WTC11 (cell line): ENCODE measurements around the gene PEAK1. TPM values are rescaled to one million over a fixed set of nuclear protein-coding genes. Genes with fewer than 3 reads are reported as not detected.

Experiments used
- ATAC-seq: fragments of 200-7000 bp; cut with Tn5 transposase; 2 replicates; pipeline ENCODE4 v1.10.0; 2021; ENCODE audit warnings: mild to moderate bottlenecking, moderate library complexity
- CTCF ChIA-PET: fragments of 300-600 bp; sonication (Branson Sonifier 250); formaldehyde crosslinking; loops from one replicate; lab custom pipeline; 2021; ENCODE audit warnings: antibody characterized with exemption; lab: Charles Lee
- POLR2A ChIA-PET: fragments of 350-600 bp; sonication (Branson Sonifier 250); formaldehyde crosslinking; loops from one replicate; lab custom pipeline; 2021; ENCODE audit warnings: antibody characterized with exemption; lab: Charles Lee
- DNase-seq: peaks from one replicate; pipeline ENCODE4 v3.0.0; 2021; ENCODE audit warnings: low spot score
- H3K27ac Mint-ChIP-seq: 2 replicates; pipeline ENCODE4 v1.8.0; 2021; ENCODE audit warnings: mixed read lengths
- H3K27me3 Mint-ChIP-seq: 2 replicates; pipeline ENCODE4 v1.8.0; 2021; ENCODE audit warnings: low read depth, mild to moderate bottlenecking, moderate library complexity, mixed read lengths
- H3K36me3 Mint-ChIP-seq: 2 replicates; pipeline ENCODE4 v1.8.0; 2021; ENCODE audit warnings: mixed read lengths
- H3K4me1 Mint-ChIP-seq: 2 replicates; pipeline ENCODE4 v1.8.0; 2022; ENCODE audit warnings: mixed read lengths
- H3K4me3 Mint-ChIP-seq: 2 replicates; pipeline ENCODE4 v1.8.0; 2021; ENCODE audit warnings: mild to moderate bottlenecking, moderate library complexity, mixed read lengths
- H3K9me3 Mint-ChIP-seq: 2 replicates; pipeline ENCODE4 v1.8.0; 2021; ENCODE audit warnings: mixed read lengths
- ATF2 ChIP-seq: sonication (generic); formaldehyde crosslinking; IDR thresholded peaks from 2 replicates; pipeline ENCODE4 v1.8.1; 2022; ENCODE audit warnings: low read depth, missing genetic modification reagents, borderline replicate concordance
- CREM ChIP-seq: sonication (generic); formaldehyde crosslinking; IDR thresholded peaks from 2 replicates; pipeline ENCODE4 v1.8.1; 2022; ENCODE audit warnings: mild to moderate bottlenecking, missing genetic modification reagents, moderate library complexity
- HMGA2 ChIP-seq: fragments of 250-450 bp; sonication (Bioruptor Pico); IDR thresholded peaks from 2 replicates; pipeline ENCODE4 v1.4.0; 2021; ENCODE audit warnings: mild to moderate bottlenecking, moderate library complexity
- MXD4 ChIP-seq: fragments of 250-450 bp; sonication (Bioruptor Pico); IDR thresholded peaks from 2 replicates; pipeline ENCODE4 v1.8.0; 2021; ENCODE audit warnings: mild to moderate bottlenecking, moderate library complexity, borderline replicate concordance
- NR3C1 ChIP-seq: sonication (generic); formaldehyde crosslinking; conservative IDR thresholded peaks from 2 replicates; pipeline ENCODE4 v1.8.1; 2023; ENCODE audit warnings: low read depth, mild to moderate bottlenecking, missing genetic modification reagents
- SMAD4 ChIP-seq: sonication (generic); formaldehyde crosslinking; IDR thresholded peaks from 2 replicates; pipeline ENCODE4 v1.8.0; 2022; ENCODE audit warnings: mild to moderate bottlenecking, missing genetic modification reagents
- ZNF121 ChIP-seq: sonication (generic); formaldehyde crosslinking; IDR thresholded peaks from 2 replicates; pipeline ENCODE4 v1.8.0; 2023; ENCODE audit warnings: missing genetic modification reagents
- ZNF232 ChIP-seq: sonication (generic); formaldehyde crosslinking; IDR thresholded peaks from 2 replicates; pipeline ENCODE4 v1.8.0; 2022; ENCODE audit warnings: mild to moderate bottlenecking, missing genetic modification reagents
- ZNF416 ChIP-seq: fragments of 250-450 bp; sonication (Bioruptor Pico); IDR thresholded peaks from 2 replicates; pipeline ENCODE4 v1.9.0; 2021; ENCODE audit warnings: mild to moderate bottlenecking, inconsistent platforms
- total RNA-seq: library from RNA; stranded (reverse); gene quantifications from 3 replicates; pipeline ENCODE4 v1.2.3, GENCODE V29; 2021
- TF ChIP-seq, protein P1 (sequence below): sonication (generic); formaldehyde crosslinking; IDR thresholded peaks from 2 replicates; pipeline ENCODE4 v1.8.0; 2023; ENCODE audit warnings: mild to moderate bottlenecking, missing genetic modification reagents

The PEAK1 gene
- total RNA-seq, 1 experiment from 2014 or later, result 49.0 TPM

- Mint-ChIP-seq H3K36me3 (peaks cover 14% of the 10 kb centered on the region), H3K4me3 (no peak overlapping the region), H3K27ac (no peak overlapping the region), H3K27me3 (no peaks in the 10 kb centered on the region), H3K4me1 (peaks cover 26% of the 10 kb centered on the region), H3K9me3 (no peaks in the 10 kb centered on the region)
- TF ChIP-seq ATF2 (no peak), CREM (CRISPR knock-in tag) (no peak), ZNF416 (CRISPR knock-in tag) (no peak), NR3C1 (CRISPR knock-in tag) (no peak), HMGA2 (no peak), ZNF232 (CRISPR knock-in tag) (no peak), ZNF121 (CRISPR knock-in tag) (no peak), SMAD4 (CRISPR knock-in tag) (no peak), MXD4 (CRISPR knock-in tag) (no peak)
- TF ChIP-seq, protein P1, sequence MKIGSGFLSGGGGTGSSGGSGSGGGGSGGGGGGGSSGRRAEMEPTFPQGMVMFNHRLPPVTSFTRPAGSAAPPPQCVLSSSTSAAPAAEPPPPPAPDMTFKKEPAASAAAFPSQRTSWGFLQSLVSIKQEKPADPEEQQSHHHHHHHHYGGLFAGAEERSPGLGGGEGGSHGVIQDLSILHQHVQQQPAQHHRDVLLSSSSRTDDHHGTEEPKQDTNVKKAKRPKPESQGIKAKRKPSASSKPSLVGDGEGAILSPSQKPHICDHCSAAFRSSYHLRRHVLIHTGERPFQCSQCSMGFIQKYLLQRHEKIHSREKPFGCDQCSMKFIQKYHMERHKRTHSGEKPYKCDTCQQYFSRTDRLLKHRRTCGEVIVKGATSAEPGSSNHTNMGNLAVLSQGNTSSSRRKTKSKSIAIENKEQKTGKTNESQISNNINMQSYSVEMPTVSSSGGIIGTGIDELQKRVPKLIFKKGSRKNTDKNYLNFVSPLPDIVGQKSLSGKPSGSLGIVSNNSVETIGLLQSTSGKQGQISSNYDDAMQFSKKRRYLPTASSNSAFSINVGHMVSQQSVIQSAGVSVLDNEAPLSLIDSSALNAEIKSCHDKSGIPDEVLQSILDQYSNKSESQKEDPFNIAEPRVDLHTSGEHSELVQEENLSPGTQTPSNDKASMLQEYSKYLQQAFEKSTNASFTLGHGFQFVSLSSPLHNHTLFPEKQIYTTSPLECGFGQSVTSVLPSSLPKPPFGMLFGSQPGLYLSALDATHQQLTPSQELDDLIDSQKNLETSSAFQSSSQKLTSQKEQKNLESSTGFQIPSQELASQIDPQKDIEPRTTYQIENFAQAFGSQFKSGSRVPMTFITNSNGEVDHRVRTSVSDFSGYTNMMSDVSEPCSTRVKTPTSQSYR (CRISPR knock-in tag), result no peak
- DNase-seq, result no peak
- no peak for ATAC-seq
- CTCF ChIA-PET, result interaction anchor here (1.0 kb wide), 1 partner anchor 491 kb away, joined by 3 read pairs; no protein-coding TSS in a partner anchor
- POLR2A ChIA-PET, result no interaction called here
Observed at GRCh38 chr15:77052556-77052955, 367.3 kb downstream of the PEAK1 start.

Other genes starting within 250 kb of the PEAK1 start
- 62.2 to 69.4 TPM (median 65.1 TPM) in 3 replicates for gene HMG20A, start 784 bp upstream of the PEAK1 start, total RNA-seq
- gene LINGO1, start 212.8 kb upstream of the PEAK1 start, total RNA-seq, result 51.3 to 60.5 TPM (median 58.9 TPM) in 3 replicates